ENCODE results near the gene TRAPPC3. TPM values are rescaled to one million over a fixed set of nuclear protein-coding genes. Genes with fewer than 3 reads are reported as not detected.

Gene TRAPPC3
- 51.9 TPM for total RNA-seq

DNA sequence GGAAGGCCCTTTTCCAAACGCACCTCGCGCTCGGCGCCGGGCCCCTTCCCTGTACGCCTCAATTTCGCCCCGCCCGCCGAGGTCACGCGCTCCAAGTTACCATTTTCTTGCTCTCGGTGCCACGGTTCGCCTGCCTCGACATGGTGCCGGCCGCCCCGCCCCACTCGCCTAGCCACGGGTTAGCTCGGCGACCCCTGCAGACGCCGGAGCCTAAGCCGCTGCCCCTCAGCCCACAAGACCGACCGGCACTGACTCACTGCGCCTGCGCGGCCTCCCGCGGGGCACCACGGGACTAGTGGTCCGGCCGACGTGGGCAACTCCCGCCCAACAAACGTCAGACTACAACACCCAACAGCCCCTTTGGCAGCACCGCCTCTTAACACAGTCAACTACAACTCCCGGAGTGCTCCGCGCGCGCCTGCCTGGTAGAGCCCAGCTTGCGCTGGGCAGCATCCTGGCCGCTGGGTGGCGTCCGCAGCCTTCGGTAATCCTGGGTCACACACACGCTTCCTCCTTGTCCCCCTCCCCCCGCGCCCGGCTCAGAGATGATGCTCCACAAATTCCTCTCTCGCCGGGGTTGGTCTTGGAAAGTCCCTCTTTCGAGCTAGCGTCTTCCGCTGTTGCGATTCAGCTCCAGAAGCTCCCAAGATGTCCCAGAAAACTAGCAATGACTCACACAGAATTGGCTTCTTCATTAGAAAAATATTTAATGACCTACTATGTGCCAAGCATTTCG is at the start of gene TRAPPC3:
TSS of gene TRAPPC3 (minus strand) at position 250 of the 736 bp plus-strand sequence. CDS start at position 142, 108 bp downstream.

DNA sequence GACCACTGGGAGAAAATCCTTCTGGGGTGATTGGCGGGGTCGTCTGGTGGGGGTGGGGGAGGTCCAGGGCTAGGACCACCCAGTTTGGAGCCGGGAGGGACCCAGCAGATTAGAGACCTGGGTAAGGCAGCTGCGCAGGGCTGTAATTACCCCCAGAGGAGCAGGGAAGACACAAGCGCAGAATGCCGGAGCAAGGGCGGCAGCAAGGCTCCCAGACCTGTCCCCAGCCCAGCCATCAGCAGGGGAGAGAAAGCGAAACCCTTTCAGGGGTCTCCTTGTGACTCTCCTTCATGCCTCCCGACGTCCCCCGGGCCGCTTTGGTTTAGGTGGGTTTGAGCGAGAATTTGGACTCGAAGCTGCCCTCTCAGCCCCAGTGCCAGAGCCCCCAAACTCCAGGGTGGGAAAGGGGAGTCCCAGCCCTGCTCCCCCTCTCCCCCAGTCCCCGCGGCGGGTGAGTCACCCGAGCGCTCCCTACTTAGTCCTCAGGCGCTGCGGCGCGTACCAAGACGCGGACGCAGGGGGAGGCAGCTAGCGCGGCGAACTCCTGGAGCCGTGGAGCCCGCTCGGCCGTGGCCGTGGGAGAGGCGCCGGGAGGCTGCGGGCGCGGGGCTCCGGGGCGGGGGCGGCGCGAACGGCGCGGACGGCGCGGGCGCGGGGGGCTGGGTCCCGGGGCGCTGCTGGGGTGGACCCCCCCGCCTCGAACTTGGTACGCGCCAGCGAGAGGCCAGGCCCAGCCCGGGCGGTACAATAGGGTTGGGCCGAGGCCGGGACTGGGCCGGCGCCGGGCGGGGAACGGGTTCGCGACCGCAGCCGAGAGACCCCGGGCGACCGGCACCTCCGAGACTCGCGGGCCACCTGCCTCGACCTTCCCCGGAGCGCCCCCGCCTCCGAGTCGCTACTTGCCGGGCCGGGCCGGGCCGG is 6.4 kb upstream of the TRAPPC3 start, which contains the start of gene MAP7D1:
TSS of gene MAP7D1 (plus strand) at position 753 of the 921 bp plus-strand sequence. CDS start 258 bp downstream, outside the sequence.

DNA sequence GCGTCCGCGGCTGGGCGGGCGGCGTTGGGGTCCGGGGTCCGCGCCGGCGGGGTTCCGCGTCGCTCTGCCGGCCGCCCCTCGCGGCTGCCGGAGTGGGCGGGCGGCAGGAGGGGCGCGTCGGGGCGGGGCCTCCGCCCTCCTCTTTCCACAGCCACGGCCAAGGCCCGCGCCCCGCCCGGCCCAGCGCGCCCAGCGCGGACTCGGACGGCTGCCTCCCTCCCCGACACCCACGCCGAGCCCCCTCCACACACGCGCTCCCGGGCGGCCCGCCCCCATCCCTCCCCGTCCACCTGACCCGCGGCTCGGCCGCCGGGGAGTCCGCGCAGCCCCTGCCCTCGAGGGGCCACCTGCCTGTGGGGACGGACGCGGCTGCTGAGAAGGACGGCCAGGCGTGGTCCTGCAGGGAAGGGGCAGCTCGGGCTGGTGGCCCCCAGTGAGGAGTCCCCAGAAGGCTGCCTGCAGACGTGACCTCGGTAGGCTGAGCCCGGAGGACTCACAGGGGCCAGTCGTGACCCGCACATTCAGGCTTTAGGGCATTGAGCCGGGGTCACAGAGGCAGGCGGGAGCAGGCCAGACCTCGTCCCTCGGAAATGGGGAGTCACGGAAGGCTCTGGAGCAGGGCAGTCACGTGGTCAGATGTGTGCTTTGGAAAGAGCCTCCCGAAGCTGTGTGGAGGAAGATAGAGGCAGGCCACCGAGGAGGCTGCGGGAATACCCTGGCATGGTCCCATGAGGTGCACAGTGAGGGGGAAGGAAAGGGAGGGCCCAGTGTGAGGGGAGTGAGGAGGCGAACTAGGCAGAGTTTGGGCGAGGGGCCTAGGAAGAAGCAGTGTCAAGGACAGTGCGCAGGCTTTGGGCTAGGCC is 23.9 kb downstream of the TRAPPC3 start, which contains the start of gene COL8A2:
TSS of gene COL8A2 (minus strand) at position 94 of the 863 bp plus-strand sequence. CDS start 24,980 bp downstream, outside the sequence.

GRCh38 chr1:36088577-36089392 is 60.5 kb downstream of the TRAPPC3 start, which contains the start of gene ADPRS:
Gene ADPRS, plus strand, starts transcription at chr1:36088892. Its CDS starts 13 bp downstream, at chr1:36088905.

Other genes with a start within 250 kb of the TRAPPC3 start
- 33.5 TPM for gene AGO3, start 218.4 kb downstream of the TRAPPC3 start, total RNA-seq
- gene TEKT2, start 65.4 kb downstream of the TRAPPC3 start, total RNA-seq = 4.1 TPM
- 38.3 TPM for gene ADPRS, start 60.6 kb downstream of the TRAPPC3 start, total RNA-seq
- gene COL8A2, start 24.3 kb downstream of the TRAPPC3 start, total RNA-seq = 65.4 TPM
- gene MAP7D1, start 6.7 kb upstream of the TRAPPC3 start, total RNA-seq = 74.7 TPM
- 103 TPM for gene THRAP3, start 75.0 kb upstream of the TRAPPC3 start, total RNA-seq
- 10.8 TPM for gene SH3D21, start 156.9 kb upstream of the TRAPPC3 start, total RNA-seq
- 18.7 TPM for gene EVA1B, start 174.2 kb upstream of the TRAPPC3 start, total RNA-seq
- gene STK40, start 236.4 kb upstream of the TRAPPC3 start, total RNA-seq = 14.7 TPM
- gene LSM10, start 248.4 kb upstream of the TRAPPC3 start, total RNA-seq = 8.7 TPM